Measurements from ENCODE around the gene ICE1.
"Not testable (repeated sequence)": the region's sequence is repeated elsewhere in the genome, so short reads cannot be mapped to it uniquely, and the experiment has no call there.

ICE1 gene

DNA sequence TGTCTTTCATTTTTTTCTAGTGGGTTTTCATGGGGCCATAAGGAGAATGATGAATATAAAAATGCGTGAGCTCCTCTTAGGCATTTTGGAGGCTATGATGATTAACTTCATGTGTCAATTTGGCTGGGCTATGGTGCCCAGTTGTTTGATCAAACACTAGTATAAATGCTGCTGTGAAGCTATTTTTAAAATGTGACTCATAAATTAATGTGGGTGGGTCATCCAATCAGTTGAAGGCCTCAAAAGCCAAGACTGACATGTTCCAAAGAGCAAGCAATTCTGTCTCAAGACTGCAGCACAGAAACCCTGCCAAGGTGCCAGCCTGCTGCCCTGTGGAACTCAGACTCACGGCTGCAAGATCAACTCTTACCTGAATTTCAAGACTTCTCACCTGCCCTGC is 24.4 kb upstream of the ICE1 start:
- DNase-seq (ENCODE audit: low read depth, low spot score) = no peak

DNA sequence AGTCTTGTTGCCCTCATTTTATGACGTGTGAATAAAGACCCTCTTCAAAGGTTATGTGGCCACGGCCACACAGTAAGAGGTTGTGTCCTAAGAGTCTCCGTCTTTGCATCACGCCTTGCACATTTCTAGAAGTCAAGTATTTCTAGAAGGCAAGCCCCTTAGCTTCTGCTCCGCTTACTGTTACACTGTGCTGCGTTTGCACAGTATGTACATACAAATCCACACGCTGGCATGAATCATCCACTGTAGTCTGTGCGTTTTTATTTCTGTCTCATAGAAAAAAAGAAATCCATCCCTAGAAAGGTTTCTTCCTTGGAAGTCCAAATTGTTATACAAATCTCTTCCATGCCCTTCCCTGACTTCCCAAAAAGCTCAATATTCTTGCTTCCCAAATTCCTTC is 21.4 kb upstream of the ICE1 start:
- no peak for DNase-seq (ENCODE audit: low read depth, low spot score)

DNA sequence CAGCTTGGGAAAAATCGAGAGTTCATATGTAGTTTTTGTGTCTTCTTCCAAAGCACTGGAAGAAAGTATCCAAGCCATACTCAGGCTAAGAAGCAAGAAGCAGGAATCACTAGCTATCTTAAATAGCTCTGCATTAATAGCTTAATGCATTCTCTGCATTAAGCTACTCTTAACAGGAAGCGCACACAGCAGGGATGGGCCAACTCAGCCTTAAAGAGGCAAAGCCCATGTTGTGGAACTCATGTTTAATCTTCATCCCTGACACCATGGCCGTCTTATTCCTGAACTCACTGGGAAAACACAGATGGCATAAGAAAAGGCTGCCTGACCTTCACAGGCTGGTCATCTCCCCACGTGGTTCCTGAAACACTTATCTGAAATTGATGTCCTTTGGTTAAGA is 18.7 kb upstream of the ICE1 start:
- DNase-seq (ENCODE audit: low read depth, low spot score) = no peak

DNA sequence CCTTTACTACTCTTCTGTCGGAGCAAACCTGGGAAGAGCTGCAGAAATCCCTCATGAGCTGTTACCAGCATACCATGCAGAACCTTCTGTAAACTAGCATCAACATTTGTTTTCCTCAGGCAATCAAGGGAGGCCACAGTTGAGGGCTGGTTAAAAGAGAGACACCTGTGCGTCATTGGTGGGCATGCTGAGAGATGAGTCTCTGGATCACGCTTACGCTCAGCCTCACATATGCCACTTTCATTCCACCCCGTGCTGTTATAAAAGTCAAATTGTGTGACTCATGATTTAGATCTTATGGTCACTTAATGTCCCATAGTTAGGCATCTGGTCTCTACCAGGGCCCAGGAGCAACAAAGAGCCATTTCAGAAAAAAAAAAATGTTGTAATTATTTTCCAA is 18.1 kb upstream of the ICE1 start:
- DNase-seq (ENCODE audit: low read depth, low spot score) = no peak

DNA sequence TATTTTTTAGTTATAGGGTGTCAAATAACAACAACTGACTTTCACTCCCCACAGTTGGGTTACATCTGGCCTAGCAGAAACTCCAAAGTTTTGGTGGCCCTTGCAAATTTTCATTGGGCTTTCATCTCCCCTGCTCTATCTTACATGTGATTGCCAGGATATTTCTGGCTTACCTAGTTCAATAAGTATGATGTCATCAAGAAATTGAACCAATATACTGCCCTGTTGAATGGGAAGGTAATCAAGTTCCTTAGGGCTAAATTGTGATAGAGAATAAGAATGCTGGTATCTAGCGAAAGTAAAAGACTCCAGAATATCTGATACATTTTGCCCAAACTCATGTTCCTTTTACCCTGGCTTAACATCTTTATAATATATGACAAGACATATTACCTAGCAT is 17.0 kb upstream of the ICE1 start:
- DNase-seq (ENCODE audit: low read depth, low spot score) = no peak

DNA sequence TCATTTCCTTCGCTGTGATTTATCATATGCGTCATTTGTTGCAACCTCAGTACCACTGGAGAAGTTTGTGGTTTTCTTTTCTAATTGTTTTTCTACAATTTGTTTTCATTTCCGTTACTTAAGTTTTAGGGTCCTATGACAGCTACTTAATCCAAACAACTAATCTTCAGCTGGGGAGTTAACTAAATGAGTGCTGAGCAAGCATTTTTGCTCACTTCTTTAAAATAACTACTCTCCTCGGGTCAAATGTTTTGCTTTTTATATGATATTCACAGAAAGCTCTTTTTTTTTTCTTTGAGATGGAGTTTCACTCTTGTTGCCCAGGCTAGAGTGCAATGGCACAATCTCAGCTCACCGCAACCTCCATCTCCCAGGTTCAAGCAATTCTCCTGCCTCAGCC is 14.6 kb upstream of the ICE1 start:
- no peak for DNase-seq (ENCODE audit: low read depth, low spot score)

DNA sequence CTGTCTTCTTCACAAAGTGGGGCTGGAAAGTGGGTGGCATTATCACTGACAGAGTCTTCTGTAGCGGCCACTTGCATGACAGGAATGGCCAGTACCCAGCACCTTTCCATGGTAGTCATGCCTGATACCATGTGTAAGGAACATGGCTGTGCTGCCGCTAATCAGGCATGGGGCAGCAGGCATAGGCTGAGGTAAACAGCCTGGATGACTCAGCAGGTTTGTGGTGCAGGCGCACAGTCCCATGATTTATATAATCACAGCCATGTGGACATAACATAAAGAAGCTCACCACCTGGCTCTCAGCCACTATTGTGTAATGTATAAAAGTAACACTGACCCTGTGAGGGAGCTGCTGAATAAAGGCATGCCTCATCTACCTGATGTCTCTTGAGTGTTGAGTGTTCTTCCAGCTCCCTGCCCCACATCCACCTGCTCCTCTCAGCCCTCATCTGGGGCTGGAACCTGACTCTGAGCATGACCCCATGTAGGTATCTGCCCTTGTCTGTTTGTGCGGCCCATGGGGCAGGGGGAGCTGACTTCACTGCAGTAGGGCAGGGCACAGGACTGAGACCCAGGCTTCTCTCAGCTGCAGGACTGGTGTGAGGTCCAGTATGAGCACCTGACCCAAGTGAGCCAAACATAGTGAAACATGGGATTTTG is 13.2 kb upstream of the ICE1 start:
- no peak for DNase-seq (ENCODE audit: low read depth, low spot score)

DNA sequence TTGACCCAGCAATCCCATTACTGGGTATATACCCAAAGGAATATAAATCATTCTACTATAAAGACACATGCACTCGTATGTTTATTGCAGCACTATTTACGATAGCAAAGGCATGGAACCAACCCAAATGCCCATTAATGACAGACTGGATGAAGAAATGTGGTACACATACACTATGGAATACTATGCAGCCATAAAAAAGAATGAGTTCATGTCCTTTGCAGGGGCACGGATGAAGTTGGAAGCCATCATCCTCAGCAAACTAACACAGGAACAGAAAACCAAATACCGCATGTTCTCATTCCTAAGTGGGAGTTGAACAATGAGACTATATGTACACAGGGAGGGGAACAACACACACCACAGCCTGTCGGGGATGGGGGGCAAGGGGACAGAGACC is 8.6 kb upstream of the ICE1 start:
- not testable (repeated sequence) for DNase-seq (ENCODE audit: low read depth, low spot score)

DNA sequence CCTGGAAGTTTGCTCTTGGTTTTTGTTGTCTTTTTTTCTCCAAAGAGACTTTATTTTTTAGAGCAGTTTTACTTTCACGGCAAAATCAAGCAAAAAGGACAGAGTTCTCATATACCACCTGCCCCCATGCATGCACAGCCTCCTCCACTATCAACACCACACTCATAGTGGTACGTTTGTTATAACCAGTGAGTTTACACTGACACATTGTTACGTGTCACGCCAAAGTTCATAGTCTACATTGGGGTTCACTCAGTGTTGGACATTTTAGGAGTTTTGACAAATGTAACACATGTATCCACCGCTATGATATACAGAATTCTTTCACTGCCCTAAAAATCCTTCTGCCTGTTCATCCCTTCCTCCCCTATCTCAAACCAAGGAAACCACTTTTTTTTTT is 7.5 kb upstream of the ICE1 start:
- no peak for DNase-seq (ENCODE audit: low read depth, low spot score)

DNA sequence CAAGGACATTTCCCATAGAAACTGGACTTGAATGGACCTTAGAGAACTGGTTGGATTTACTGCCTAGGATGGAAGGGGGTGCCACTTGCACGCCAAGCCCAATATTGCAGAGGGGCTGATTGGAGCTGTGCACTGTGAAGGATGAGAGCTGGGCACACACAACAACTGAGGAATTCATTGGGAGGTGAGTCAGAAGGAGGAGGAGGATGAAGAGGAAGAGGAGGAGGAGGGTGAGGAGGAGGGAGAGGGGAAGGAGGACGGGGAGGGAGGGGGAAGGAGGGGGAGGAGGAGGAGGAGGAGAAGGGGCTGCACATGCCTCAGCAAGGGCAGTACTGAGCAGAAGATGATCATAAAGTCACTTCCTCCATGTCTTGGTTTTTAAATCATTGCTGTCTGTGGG is 5.7 kb upstream of the ICE1 start:
- no peak for DNase-seq (ENCODE audit: low read depth, low spot score)

DNA sequence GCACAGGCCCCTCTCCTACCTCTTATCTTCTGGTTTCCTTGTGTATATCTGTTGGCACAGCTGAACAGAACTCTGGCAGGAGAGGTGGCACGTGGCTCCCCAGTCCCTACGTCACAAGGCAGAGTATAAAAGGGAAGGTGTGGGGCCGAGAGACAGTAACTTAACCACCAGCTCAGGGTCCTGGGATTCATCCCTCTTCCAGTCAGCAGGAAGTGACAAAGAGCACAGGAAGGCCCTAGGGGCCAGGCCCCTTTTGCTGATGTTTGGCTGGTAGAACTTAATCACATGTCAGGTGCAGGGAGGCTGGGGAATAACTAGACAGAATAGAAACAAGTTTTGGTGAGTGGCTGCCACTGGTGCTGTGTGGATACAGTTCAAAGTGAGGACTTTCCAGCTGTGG is 4.5 kb upstream of the ICE1 start:
- DNase-seq (ENCODE audit: low read depth, low spot score) = no peak

DNA sequence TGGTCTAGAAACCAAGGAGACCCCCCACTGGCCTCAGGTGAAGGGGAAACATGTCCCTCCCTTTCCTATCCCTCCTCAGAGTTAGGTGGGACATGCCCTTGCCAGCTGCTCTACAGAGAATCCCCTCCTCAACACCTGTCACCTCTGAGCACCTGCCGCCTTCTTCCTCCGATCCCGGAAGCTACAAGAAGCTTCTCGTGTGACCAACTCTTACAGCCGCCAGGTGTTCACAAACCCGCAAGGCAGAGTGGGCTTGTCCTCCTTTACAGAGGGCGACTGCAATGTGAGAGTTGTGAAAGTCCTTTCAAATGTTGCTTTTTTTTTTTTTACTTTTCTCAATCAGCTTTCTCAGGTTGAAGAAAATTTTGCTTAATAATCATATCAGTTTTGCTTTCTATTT is 3.7 kb upstream of the ICE1 start:
- DNase-seq (ENCODE audit: low read depth, low spot score) = no peak

DNA sequence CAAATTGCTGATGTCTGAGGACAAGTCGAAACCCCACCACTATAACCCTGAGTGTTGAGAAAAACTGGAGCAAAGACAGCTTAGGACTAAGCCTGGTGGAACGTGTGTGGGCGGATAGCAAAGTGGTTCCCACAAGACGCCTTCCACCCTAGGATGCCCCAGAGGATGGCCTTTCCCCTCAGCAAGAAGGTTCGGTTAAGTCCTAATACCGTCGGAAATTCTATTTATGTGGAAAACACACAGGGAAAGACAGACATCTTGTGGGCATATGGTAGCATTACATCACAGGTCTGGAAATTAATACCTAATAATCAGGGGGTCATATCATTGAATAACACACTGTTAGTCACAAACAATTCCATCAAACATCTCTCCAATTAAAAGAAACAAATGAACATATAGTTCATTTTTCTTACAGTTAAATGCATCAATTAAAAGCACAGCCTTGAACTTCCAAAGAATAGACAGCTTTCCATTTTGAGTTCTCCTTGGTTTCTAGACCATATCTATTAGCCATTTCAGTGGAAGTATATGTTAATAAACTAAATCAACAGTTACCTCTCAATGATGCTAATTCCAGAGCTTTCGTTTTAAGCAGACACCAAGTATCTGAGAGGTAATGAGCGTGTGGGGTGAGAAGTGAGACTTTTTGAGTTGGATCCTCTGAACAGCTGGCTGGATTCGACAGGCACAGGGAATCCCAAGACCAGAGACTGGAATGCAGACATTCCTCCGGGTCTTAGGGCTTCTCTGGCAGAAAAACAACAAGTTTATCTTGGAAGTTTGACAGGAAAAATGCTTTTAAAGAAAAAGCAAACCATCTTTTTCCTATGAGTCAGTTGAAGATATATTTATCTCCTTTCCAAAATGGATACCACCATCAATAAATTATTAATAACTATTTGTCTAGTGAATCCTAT is 2.9 kb upstream of the ICE1 start:
- DNase-seq (ENCODE audit: low read depth, low spot score) = no peak

DNA sequence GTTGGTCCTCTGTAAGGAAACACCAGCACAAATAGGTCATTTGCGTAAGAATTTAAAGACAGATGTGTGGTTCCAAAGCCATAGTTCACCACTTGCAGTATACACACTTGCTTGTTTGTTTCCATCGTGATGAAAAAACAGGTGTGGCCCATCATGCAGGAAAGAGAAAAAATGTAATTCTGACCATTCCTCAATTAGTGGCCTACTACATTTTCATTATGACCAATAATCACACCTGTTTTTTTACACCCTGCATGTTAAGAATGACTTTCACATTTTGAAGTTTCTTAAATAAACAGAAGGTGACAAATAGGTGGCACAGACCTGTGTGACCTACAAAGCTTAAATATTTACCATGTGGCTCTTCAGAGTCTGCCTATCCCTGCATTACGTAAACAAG is 2.2 kb upstream of the ICE1 start:
- no peak for DNase-seq (ENCODE audit: low read depth, low spot score)

DNA sequence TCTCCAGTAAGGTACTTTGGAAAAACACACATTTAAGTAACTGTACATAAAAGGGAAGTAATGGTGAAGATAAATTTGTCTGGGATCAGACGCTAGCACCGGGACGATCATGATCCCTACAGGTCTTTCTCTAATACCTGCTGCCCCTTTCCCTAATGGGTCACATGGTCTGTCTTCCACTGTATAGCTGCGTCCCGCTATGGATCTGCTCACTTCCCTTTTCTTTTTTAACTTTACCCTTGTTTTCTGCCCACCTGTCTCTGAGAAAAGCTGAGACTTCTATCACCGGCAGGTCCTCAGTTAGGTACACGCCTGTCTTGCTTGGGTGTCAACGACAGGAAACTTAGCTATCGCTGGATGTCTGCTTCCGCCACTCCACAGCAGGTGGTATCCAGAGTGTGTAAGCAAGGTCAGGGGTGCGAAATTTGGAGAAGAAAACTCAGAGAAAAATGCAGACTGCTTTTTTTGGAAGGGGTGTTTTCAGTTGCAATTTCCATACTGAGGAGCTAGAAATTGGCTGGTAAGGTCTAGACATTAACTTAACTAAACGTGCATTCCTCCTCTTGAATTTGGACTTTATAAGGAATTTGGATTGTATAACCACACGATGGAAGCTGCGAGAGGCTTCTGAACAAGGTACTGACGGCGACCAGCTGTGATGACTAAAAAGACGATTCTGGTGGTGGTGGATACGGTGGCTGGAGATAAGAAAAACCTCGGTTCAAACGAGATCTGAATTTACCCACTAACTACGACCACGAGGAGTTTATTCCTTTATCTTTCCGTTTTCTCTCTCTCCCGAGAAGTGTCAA is 1.1 kb upstream of the ICE1 start:
- no peak for DNase-seq (ENCODE audit: low read depth, low spot score)

DNA sequence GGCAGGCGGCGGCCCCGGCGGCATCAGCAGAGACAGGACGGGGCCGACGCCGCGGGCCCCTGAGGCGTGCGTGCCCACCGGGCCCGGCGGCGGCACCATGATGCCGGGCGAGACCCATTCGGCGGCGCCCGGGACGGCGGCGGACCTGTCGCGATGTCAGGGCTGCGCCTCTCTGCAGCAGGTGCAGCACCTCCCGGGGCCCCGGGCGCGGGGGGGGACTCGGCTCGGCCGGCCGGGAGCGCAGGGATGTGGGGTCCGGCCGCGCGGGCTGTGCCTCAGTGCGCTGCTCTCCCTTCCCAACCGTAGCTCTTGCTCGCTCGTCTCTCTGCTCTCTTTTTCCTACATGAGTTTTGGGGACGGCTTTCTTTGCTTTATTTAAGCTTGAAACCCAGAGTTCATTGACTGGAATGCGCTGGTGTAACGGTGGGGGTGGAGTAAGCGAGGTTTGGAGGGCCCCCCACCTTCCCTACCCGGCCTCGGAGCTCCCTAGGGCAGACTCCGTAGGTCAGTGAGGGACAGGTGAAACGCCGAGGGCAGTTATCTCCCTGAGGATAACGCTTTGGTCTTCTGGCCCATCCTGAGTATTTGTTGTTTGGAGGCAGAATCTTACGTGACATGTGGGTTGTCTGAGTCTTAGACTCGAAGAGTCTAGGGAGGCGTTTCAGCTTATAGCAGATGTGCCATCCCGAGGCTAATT is 490 bp downstream of the ICE1 start:
- DNase-seq (ENCODE audit: low read depth, low spot score) = no peak

DNA sequence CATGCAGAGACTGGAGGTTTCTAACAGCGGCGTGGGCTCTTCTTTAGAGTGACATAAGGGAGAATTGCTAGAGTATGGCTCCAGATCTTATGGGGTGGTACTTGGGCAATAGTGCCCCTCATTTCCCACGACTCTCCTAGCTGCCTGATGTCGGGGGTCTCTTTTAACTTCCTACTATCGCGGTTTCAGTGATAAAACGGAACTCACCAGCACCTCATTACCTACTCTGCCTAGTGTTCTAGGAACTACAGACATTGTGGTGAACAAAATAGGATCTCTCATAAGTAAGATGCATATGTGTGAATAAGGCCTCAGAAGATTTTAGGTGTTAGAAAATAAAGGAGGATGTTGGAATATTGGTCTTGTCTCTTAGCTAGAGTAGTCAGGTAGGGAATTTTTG is 1.1 kb downstream of the ICE1 start:
- no peak for DNase-seq (ENCODE audit: low read depth, low spot score)

DNA sequence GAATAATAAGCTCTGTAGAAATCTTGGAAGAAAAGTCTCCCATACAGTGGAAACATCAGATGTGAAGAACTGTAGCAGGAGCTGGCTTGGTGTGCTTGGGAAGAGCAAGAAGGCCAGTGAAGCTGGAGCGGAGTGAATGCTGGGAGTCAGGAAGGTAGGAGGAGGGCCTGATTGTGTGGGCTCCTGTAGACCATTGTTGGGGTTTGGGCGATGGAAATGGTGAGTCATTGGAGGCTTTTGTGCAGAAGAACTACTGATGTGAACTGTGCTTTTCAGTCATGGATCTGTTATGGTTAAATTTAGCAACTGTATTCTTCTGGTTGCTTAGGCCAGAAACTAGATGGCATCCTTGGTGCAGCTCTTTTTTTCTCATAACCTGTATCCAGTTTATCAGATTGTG is 2.3 kb downstream of the ICE1 start:
- DNase-seq (ENCODE audit: low read depth, low spot score) = no peak

DNA sequence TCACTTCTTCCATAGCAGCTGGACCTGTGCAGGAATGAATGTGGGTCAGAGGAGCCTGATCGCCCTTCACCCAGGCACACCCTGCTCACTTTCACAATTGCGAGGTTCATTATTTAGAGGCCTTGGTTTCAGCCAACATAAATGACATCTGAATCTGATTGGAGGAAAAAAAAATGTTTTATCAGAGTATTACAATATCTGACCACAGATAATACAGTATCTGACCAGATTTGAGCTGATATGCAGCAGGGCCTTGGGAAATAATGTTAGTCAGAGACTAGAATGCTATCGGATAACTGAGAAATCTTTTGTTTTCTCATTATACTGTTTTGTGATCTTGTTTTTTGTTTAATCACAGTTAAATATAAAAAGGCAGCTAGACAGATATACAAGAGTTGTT is 7.7 kb downstream of the ICE1 start:
- no peak for DNase-seq (ENCODE audit: low read depth, low spot score)

DNA sequence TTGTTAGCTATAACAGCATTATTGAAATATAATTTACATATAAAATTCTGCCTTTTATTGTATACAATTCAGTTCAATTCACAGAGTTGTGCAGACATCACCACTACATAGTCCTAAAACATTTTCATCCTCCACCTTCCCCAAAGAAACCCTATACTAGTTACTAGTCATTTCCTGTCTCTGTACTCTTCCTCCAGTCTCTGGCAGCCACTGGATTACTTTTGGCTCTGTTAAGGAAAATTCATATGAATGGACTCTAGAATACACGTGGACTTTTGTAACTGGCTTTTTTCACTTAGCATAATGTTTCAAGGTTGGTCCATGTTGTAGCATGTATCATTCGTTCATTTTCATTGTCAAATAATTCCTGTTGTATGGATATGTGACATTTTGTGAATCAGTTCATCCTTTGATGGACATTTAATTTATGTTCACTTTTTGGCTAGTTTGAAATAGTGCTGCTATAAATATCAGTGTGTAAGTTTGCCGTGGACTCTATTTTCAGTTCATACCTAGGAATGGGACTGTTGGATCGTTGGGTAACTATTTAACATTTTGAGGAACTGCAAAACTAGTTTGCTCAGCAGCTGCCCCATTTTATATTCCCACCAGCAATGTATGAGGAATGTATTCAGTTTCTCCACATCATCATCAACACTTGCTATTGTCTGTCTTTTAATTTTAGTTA is 9.7 kb downstream of the ICE1 start:
- no peak for DNase-seq (ENCODE audit: low read depth, low spot score)

DNA sequence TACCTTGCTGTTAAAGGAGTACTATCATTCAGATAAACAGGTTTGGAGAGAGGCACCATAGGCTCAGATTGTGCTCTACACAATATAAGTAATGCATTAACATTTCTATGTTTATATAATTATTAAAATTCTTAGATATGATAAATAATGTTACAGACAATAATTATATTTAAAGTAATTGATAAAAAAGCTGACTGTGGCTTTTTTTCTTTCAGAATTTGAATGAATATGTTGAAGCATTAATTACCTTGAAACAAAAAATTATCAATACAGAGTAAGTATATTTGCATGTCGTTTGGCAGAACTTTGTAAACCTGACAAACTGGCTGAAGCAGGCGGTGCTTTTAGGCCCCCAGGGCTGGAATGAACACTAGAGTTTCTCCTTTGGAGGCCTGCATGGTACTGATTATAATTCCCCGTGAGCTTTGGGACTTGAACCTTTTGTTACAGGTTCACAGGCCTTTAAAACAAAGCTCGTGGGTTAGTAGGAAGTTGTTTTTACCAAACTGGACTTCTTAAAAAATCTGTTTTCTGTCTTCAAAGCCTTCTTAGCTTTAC is 13.8 kb downstream of the ICE1 start:
- DNase-seq (ENCODE audit: low read depth, low spot score) = no peak

Measured in smooth muscle cell of the brain vasculature (primary cell).